Testis (tissue), 5 donors: ENCODE data around the gene FOXC1. TPM values are rescaled to one million over a fixed set of nuclear protein-coding genes. Genes with fewer than 3 reads are reported as not detected.
A peak's percentile ranks its signal among the peaks of the same experiment; 100 is the strongest.

Source experiments
- DNase-seq: peaks from one replicate; pipeline ENCODE4 v3.0.0-alpha.2; 2019
- H3K27ac ChIP-seq, 2 donors: fragments of 200-600 bp; sonication (generic); one replicate each; pipeline ENCODE4 v1.5.1; 2019
- H3K27me3 ChIP-seq: fragments of 200-600 bp; sonication (generic); one replicate; pipeline ENCODE4 v1.5.1; 2019
- H3K36me3 ChIP-seq: fragments of 200-600 bp; sonication (generic); one replicate; pipeline ENCODE4 v1.5.1; 2017; ENCODE audit warnings: low read depth; ENCODE audit errors: missing control alignments
- H3K4me1 ChIP-seq: fragments of 200-600 bp; sonication (generic); one replicate; pipeline ENCODE4 v1.5.1; 2019
- H3K4me3 ChIP-seq, 2 donors: fragments of 200-600 bp; sonication (generic); one replicate each; pipeline ENCODE4 v1.5.1; 2017 to 2019
- H3K9me3 ChIP-seq: fragments of 200-600 bp; sonication (generic); one replicate; pipeline ENCODE4 v1.5.1; 2017
- CTCF ChIP-seq, 3 experiments: fragments of 450-650 bp in 2 of 3; fragments of 200-600 bp in 1 of 3; sonication (generic) in 1 of 3; IDR thresholded peaks; one replicate each; pipeline ENCODE4 v1.5.1; 2016 to 2019; ENCODE audit warnings: antibody characterized with exemption in 3 of 3, mild to moderate bottlenecking in 2 of 3, moderate library complexity in 1 of 3
- POLR2A ChIP-seq: fragments of 450-650 bp; IDR thresholded peaks from one replicate; pipeline ENCODE4 v1.6.1; 2017; ENCODE audit warnings: antibody characterized with exemption, mild to moderate bottlenecking, moderate library complexity
- WGBS, 2 donors: methylation state at CpG; one replicate each; pipeline ENCODE4 v1.1.5; 2018; 5-methylcytosine and 5-hydroxymethylcytosine counted together
- intact Hi-C: fragments of 100-400 bp; cut with DNase I; formaldehyde crosslinking; loops from one replicate; pipeline ENCODE4 v1.15.1; 2023; ENCODE audit warnings: low total_unique reads
- long read RNA-seq, 2 donors: transcript quantifications; one replicate each; lab custom pipeline, GENCODE V29; 2026
- polyA plus RNA-seq: library from polyadenylated mRNA; stranded (reverse); fragments of 350-450 nt; fragmentation: Illumina TruSeq; extraction: RNeasy Lipid Tissue Mini Kit (QIAGEN cat#74804); gene quantifications from one replicate; pipeline ENCODE4 v1.2.3, GENCODE V29; 2014; ENCODE audit warnings: low read depth, low replicate concordance; ENCODE audit not compliant: insufficient read depth
- total RNA-seq, 2 donors: library from RNA; depleted of rRNA; stranded (reverse); fragments of >200 nt; gene quantifications; one replicate each; pipeline ENCODE4 v1.2.3, GENCODE V29; 2016

FOXC1 gene
- total RNA-seq (10 to 100 TPM in 1 of 2 donors, 1 to 10 TPM in 1; 9.4 to 10.6 TPM), polyA plus RNA-seq (4.7 TPM)
- long read RNA-seq, donor 1, transcript FOXC1-202 (1 exons, 3,831 nt) = major isoform, 17 of 20 reads
- long read RNA-seq, donor 1, partial matches to known transcripts = 0 of 20 reads
- long read RNA-seq, donor 1, other reads (novel, unspliced or antisense) = 0 of 20 reads
- long read RNA-seq, donor 2, transcript FOXC1-202 (1 exons, 3,831 nt) = major isoform, 14 of 15 reads
- long read RNA-seq, donor 2, partial matches to known transcripts = 0 of 15 reads
- long read RNA-seq, donor 2, other reads (novel, unspliced or antisense) = 0 of 15 reads

GRCh38 chr6:1609648-1610496 is at the start of gene FOXC1:
TSS of gene FOXC1 (plus strand) at chr6:1609915. CDS start at chr6:1610446, 531 bp downstream.
- intact Hi-C loops = loop anchor here (5.0 kb wide), 1 partner anchor 492 kb away; no protein-coding TSS in a partner anchor

GRCh38 chr6:1560281-1561058 is 49.2 kb upstream of the FOXC1 start:
- Histone ChIP-seq H3K4me3 (no peak overlapping the region), H3K36me3 (no peaks in the 10 kb centered on the region), H3K4me1 (no peaks in the 10 kb centered on the region), H3K9me3 (no peaks in the 10 kb centered on the region), H3K27ac (no peak overlapping the region), H3K27me3 (no peaks in the 10 kb centered on the region)
- intact Hi-C loops = no loop called here
- DNase-seq = no peak
- 90 to 95% methylated on average over 4 of the region's 4 CpGs for WGBS, 2 donors
- TF ChIP-seq CTCF (IDR thresholded peaks at IDR 0.05) (no peak), POLR2A (no peak)

More at GRCh38 chr6:1609648-1610496, at the start of gene FOXC1:
- no peaks in the 10 kb centered on the region for H3K27me3 ChIP-seq
- 1% methylated on average over 14 to 109 of the region's 115 CpGs for WGBS, 2 donors
- peak; percentile 89 for DNase-seq
- no peaks in the 10 kb centered on the region for H3K9me3 ChIP-seq
- peak within 1 kb of the TSS; percentile 64 to 76 for H3K4me3 ChIP-seq
- H3K36me3 ChIP-seq = no peaks in the 10 kb centered on the region
- peak within 1 kb of the TSS; percentile 86 to 97 for H3K27ac ChIP-seq
- TF ChIP-seq CTCF (IDR thresholded peaks at IDR 0.05) (no peak), POLR2A (peak; percentile 29)
- H3K4me1 ChIP-seq = peaks cover 4% of the 10 kb centered on the region

GRCh38 chr6:1561355-1561754 is 48.4 kb upstream of the FOXC1 start:
- H3K4me3 ChIP-seq = no peak overlapping the region
- WGBS, 2 donors = 61 to 78% methylated on average over 2 of the region's 2 CpGs
- no peaks in the 10 kb centered on the region for H3K36me3 ChIP-seq
- H3K9me3 ChIP-seq = no peaks in the 10 kb centered on the region
- TF ChIP-seq POLR2A (no peak), CTCF (IDR thresholded peaks at IDR 0.05) (no peak)
- H3K27me3 ChIP-seq = no peaks in the 10 kb centered on the region
- no peaks in the 10 kb centered on the region for H3K4me1 ChIP-seq
- no peak overlapping the region for H3K27ac ChIP-seq
- intact Hi-C loops = no loop called here
- DNase-seq = no peak

GRCh38 chr6:1562171-1562955 is 47.4 kb upstream of the FOXC1 start:
- H3K4me3 ChIP-seq = no peak overlapping the region
- H3K27ac ChIP-seq = no peak overlapping the region
- no peaks in the 10 kb centered on the region for H3K9me3 ChIP-seq
- WGBS, 2 donors = 75 to 84% methylated on average over 4 of the region's 4 CpGs
- DNase-seq = no peak
- H3K4me1 ChIP-seq = no peaks in the 10 kb centered on the region
- intact Hi-C loops = no loop called here
- H3K27me3 ChIP-seq = no peaks in the 10 kb centered on the region
- no peak for TF ChIP-seq CTCF (IDR thresholded peaks at IDR 0.05)
- TF ChIP-seq POLR2A = no peak
- no peaks in the 10 kb centered on the region for H3K36me3 ChIP-seq
